ENCODE results near the gene EARS2.
A peak's percentile ranks its signal among the peaks of the same experiment; 100 is the strongest.
"Not testable (repeated sequence)": the region's sequence is repeated elsewhere in the genome, so short reads cannot be mapped to it uniquely, and the experiment has no call there.

The EARS2 gene

GRCh38 chr16:23587726-23588125 is 30.6 kb upstream of the EARS2 start:
- DNase-seq (ENCODE audit: low read depth) = peak; percentile 81
- no peak overlapping the region for H3K4me3 ChIP-seq (replicated peaks; ENCODE audit: low read depth, low read length)
- TF ChIP-seq, protein P1, sequence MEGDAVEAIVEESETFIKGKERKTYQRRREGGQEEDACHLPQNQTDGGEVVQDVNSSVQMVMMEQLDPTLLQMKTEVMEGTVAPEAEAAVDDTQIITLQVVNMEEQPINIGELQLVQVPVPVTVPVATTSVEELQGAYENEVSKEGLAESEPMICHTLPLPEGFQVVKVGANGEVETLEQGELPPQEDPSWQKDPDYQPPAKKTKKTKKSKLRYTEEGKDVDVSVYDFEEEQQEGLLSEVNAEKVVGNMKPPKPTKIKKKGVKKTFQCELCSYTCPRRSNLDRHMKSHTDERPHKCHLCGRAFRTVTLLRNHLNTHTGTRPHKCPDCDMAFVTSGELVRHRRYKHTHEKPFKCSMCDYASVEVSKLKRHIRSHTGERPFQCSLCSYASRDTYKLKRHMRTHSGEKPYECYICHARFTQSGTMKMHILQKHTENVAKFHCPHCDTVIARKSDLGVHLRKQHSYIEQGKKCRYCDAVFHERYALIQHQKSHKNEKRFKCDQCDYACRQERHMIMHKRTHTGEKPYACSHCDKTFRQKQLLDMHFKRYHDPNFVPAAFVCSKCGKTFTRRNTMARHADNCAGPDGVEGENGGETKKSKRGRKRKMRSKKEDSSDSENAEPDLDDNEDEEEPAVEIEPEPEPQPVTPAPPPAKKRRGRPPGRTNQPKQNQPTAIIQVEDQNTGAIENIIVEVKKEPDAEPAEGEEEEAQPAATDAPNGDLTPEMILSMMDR (IDR thresholded peaks at IDR 0.05; ENCODE audit: low read length, missing control alignments) = no peak

GRCh38 chr16:23584186-23585076 is 27.3 kb upstream of the EARS2 start:
- H3K4me3 ChIP-seq (replicated peaks; ENCODE audit: low read depth, low read length) = no peak overlapping the region
- TF ChIP-seq, protein P1 (IDR thresholded peaks at IDR 0.05; ENCODE audit: low read length, missing control alignments) = no peak
- DNase-seq (ENCODE audit: low read depth) = no peak

DNA sequence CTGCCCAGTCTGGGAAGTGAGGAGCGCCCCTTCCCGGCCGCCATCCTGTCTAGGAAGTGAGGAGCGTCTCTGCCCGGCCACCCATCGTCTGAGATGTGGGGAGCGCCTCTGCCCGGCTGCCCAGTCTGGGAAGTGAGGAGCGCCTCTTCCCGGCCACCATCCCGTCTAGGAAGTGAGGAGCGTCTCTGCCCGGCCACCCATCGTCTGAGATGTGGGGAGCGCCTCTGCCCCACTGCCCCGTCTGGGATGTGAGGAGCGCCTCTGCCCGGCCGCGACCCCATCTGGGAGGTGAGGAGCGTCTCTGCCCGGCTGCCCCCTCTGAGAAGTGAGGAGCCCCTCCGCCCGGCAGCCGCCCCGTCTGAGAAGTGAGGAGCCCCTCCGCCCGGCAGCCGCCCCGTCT is 26.1 kb upstream of the EARS2 start:
- DNase-seq (ENCODE audit: low read depth); H3K4me3 ChIP-seq (replicated peaks; ENCODE audit: low read depth, low read length): not testable (repeated sequence)

DNA sequence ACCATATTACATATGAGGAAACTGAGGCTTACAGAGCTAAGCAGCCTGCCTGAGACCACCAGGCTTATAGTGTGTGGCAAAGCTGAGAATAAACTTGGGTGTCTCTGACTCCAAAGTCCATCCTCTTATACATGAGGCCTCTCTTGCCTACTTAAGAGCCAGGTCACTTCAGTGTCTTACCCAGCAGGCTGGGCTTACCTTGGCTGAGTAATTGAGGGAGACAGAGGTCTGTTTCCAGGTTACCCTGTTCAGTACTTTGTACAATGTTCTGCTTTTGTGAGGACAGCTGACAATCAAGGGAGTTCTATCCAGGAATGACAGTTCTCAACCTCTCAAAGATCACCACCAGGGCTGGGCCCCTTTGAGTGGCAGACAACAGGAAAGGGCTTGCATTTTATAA is 24.6 kb upstream of the EARS2 start:
- TF ChIP-seq, protein P1 (IDR thresholded peaks at IDR 0.05; ENCODE audit: low read length, missing control alignments) = no peak
- H3K4me3 ChIP-seq (replicated peaks; ENCODE audit: low read depth, low read length) = no peak overlapping the region
- DNase-seq (ENCODE audit: low read depth) = no peak

- H3K4me3 ChIP-seq (replicated peaks; ENCODE audit: low read depth, low read length) = no peak overlapping the region
- TF ChIP-seq, protein P1 (IDR thresholded peaks at IDR 0.05; ENCODE audit: low read length, missing control alignments) = no peak
- DNase-seq (ENCODE audit: low read depth) = no peak
Observed at GRCh38 chr16:23580391-23580790, 23.2 kb upstream of the EARS2 start.

DNA sequence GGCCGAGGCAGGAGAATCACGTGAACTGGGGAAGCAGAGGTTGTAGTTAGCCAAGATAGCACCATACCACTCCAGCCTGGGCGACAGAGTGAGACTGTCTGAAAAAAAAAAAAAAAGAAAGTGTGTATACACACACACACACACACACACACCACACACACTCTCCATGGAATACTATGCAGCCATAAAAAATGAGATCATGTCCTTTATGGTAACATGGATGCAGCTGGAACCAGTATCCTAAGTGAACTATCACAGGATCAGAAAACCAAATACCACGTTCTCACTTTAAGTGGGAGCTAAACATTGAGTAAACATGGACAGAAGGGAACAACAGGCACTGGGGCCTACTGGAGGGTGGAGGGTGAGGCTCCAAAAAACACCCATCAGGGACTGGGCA is 22.2 kb upstream of the EARS2 start:
- H3K4me3 ChIP-seq (replicated peaks; ENCODE audit: low read depth, low read length) = no peak overlapping the region
- no peak for DNase-seq (ENCODE audit: low read depth)
- TF ChIP-seq, protein P1 (IDR thresholded peaks at IDR 0.05; ENCODE audit: low read length, missing control alignments) = no peak

GRCh38 chr16:23578101-23578830 is 21.1 kb upstream of the EARS2 start:
- DNase-seq (ENCODE audit: low read depth) = peak; percentile 86
- TF ChIP-seq, protein P1 (IDR thresholded peaks at IDR 0.05; ENCODE audit: low read length, missing control alignments) = no peak
- no peak overlapping the region for H3K4me3 ChIP-seq (replicated peaks; ENCODE audit: low read depth, low read length)
